Caco-2 (cell line): ENCODE measurements around the gene ADGRV1. TPM values are rescaled to one million over a fixed set of nuclear protein-coding genes. Genes with fewer than 3 reads are reported as not detected.
"Not testable (repeated sequence)": the region's sequence is repeated elsewhere in the genome, so short reads cannot be mapped to it uniquely, and the experiment has no call there.

Experiments used
- BruUV-seq: library from RNA; stranded (reverse); fragments of 400-500 nt; replicated peaks from 2 replicates; lab custom pipeline; 2021; lab: Mats Ljungman, UMichigan
- CTCF ChIA-PET: fragments of 300-600 bp; sonication (Branson Sonifier 250); formaldehyde crosslinking; loops from one replicate; lab custom pipeline; 2022; ENCODE audit warnings: antibody characterized with exemption; lab: Charles Lee
- POLR2A ChIA-PET: fragments of 300-600 bp; sonication (Branson Sonifier 250); formaldehyde crosslinking; loops from one replicate; lab custom pipeline; 2022; ENCODE audit warnings: antibody characterized with exemption; lab: Charles Lee
- DNase-seq, 2 experiments: peaks; one replicate each; pipeline versions ENCODE4 v3.0.0 to v3.0.0-alpha.2; 2020 to 2022
- H3K27me3 ChIP-seq: replicated peaks from 2 replicates; pipeline ENCODE4 v1.6.0; 2011; ENCODE audit warnings: low read length; ENCODE audit not compliant: control insufficient read depth, insufficient read depth
- H3K36me3 ChIP-seq: 2 replicates; pipeline ENCODE4 v1.5.1; 2011; ENCODE audit warnings: low read length; ENCODE audit not compliant: control insufficient read depth, insufficient read depth
- H3K4me1 ChIP-seq: fragments of 250-450 bp; sonication (Bioruptor Pico); 2 replicates; pipeline ENCODE4 v1.5.1; 2020; ENCODE audit warnings: mild to moderate bottlenecking
- H3K4me3 ChIP-seq: 2 replicates; pipeline ENCODE4 v1.5.1; 2011; ENCODE audit warnings: low read depth, mild to moderate bottlenecking, control low read depth, low read length
- H3K9me3 ChIP-seq: fragments of 250-450 bp; sonication (Bioruptor Pico); 2 replicates; pipeline ENCODE4 v1.5.1; 2020; ENCODE audit warnings: mild to moderate bottlenecking, moderate library complexity
- H3K27ac Mint-ChIP-seq: one replicate; pipeline ENCODE4 v1.8.0; 2022; ENCODE audit warnings: mixed read lengths; ENCODE audit not compliant: unreplicated experiment
- H3K27me3 Mint-ChIP-seq: one replicate; pipeline ENCODE4 v1.8.0; 2022; ENCODE audit warnings: mixed read lengths; ENCODE audit not compliant: insufficient read depth, unreplicated experiment
- H3K36me3 Mint-ChIP-seq: one replicate; pipeline ENCODE4 v1.8.0; 2022; ENCODE audit warnings: mild to moderate bottlenecking, mixed read lengths; ENCODE audit not compliant: insufficient read depth, unreplicated experiment
- H3K4me1 Mint-ChIP-seq: one replicate; pipeline ENCODE4 v1.8.0; 2022; ENCODE audit warnings: low read depth, mixed read lengths; ENCODE audit not compliant: unreplicated experiment
- H3K4me3 Mint-ChIP-seq: one replicate; pipeline ENCODE4 v1.8.0; 2022; ENCODE audit warnings: mild to moderate bottlenecking, moderate library complexity, mixed read lengths; ENCODE audit not compliant: unreplicated experiment
- H3K9me3 Mint-ChIP-seq: one replicate; pipeline ENCODE4 v1.8.0; 2022; ENCODE audit warnings: mixed read lengths; ENCODE audit not compliant: unreplicated experiment
- intact Hi-C: fragments of 100-400 bp; cut with micrococcal nuclease; formaldehyde crosslinking; loops from one replicate; pipeline ENCODE4 v1.10.0; 2022; ENCODE audit not compliant: unreplicated experiment
- total RNA-seq: library from RNA; stranded (reverse); gene quantifications from 2 replicates; pipeline ENCODE4 v1.2.3, GENCODE V29; 2022
- TF ChIP-seq, protein P1 (sequence below), 2 experiments: fragments of 200-600 bp in 1 of 2; IDR thresholded peaks; 1 replicate in 1 of 2; 2 replicates in 1 of 2; pipeline versions ENCODE4 v1.5.1 to v1.8.0; 2011 to 2022; ENCODE audit warnings: antibody characterized with exemption in 1 of 2, control low read depth in 1 of 2, inconsistent platforms in 1 of 2, low read depth in 1 of 2, low read length in 1 of 2, mild to moderate bottlenecking in 1 of 2, moderate library complexity in 1 of 2; ENCODE audit not compliant: insufficient read depth in 1 of 2, severe bottlenecking in 1 of 2, unreplicated experiment in 1 of 2

ADGRV1 gene
- total RNA-seq, 1 experiment from 2014 or later: 23.2 TPM

- Histone ChIP-seq H3K9me3 (peaks cover 8% of the 10 kb centered on the region; the same call in 1 of the 2 replicates), H3K4me1 (no peaks in the 10 kb centered on the region), H3K27me3 (no peaks in the 10 kb centered on the region), H3K36me3 (no peaks in the 10 kb centered on the region), H3K4me3 (no peak overlapping the region)
- Mint-ChIP-seq H3K27me3 (no peaks in the 10 kb centered on the region), H3K27ac (no peak overlapping the region), H3K4me3 (no peak overlapping the region), H3K9me3 (peaks cover 25% of the 10 kb centered on the region), H3K36me3 (peaks cover 6% of the 10 kb centered on the region), H3K4me1 (no peaks in the 10 kb centered on the region)
- no TSS peak for BruUV-seq
- no peak for DNase-seq
- TF ChIP-seq, protein P1, sequence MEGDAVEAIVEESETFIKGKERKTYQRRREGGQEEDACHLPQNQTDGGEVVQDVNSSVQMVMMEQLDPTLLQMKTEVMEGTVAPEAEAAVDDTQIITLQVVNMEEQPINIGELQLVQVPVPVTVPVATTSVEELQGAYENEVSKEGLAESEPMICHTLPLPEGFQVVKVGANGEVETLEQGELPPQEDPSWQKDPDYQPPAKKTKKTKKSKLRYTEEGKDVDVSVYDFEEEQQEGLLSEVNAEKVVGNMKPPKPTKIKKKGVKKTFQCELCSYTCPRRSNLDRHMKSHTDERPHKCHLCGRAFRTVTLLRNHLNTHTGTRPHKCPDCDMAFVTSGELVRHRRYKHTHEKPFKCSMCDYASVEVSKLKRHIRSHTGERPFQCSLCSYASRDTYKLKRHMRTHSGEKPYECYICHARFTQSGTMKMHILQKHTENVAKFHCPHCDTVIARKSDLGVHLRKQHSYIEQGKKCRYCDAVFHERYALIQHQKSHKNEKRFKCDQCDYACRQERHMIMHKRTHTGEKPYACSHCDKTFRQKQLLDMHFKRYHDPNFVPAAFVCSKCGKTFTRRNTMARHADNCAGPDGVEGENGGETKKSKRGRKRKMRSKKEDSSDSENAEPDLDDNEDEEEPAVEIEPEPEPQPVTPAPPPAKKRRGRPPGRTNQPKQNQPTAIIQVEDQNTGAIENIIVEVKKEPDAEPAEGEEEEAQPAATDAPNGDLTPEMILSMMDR (IDR thresholded peaks at IDR 0.05; ENCODE audit: insufficient read depth in 1 of 2, low read depth in 1 of 2, low read length in 1 of 2, severe bottlenecking in 1 of 2, unreplicated experiment in 1 of 2): no peak
- ChIA-PET CTCF (no interaction called here), POLR2A (no interaction called here)
- intact Hi-C loops: no loop called here
Observed at GRCh38 chr5:90968319-90968718, 409.7 kb downstream of the ADGRV1 start.

GRCh38 chr5:90969945-90970344 is 411.3 kb downstream of the ADGRV1 start:
- H3K36me3 ChIP-seq, H3K4me1 ChIP-seq, CTCF ChIA-PET, H3K9me3 ChIP-seq, H3K27ac Mint-ChIP-seq, H3K27me3 ChIP-seq, POLR2A ChIA-PET, H3K27me3 Mint-ChIP-seq, H3K4me1 Mint-ChIP-seq, DNase-seq, BruUV-seq, H3K4me3 Mint-ChIP-seq, H3K36me3 Mint-ChIP-seq, intact Hi-C loops, H3K4me3 ChIP-seq: not testable (repeated sequence)
- peaks cover 25% of the 10 kb centered on the region for H3K9me3 Mint-ChIP-seq

- no peaks in the 10 kb centered on the region for H3K9me3 Mint-ChIP-seq
- H3K36me3 Mint-ChIP-seq: no peaks in the 10 kb centered on the region
- H3K36me3 ChIP-seq: no peaks in the 10 kb centered on the region
- no TSS peak for BruUV-seq
- no peaks in the 10 kb centered on the region for H3K27me3 ChIP-seq
- no peaks in the 10 kb centered on the region for H3K4me1 Mint-ChIP-seq
- H3K4me3 Mint-ChIP-seq: no peak overlapping the region
- ChIA-PET CTCF (no interaction called here), POLR2A (no interaction called here)
- TF ChIP-seq, protein P1 (IDR thresholded peaks at IDR 0.05; ENCODE audit: insufficient read depth in 1 of 2, low read depth in 1 of 2, low read length in 1 of 2, severe bottlenecking in 1 of 2, unreplicated experiment in 1 of 2): no peak
- DNase-seq: no peak
- H3K27me3 Mint-ChIP-seq: no peaks in the 10 kb centered on the region
- intact Hi-C loops: no loop called here
- H3K4me1 ChIP-seq: no peaks in the 10 kb centered on the region
- no peak overlapping the region for H3K27ac Mint-ChIP-seq
- no peaks in the 10 kb centered on the region for H3K9me3 ChIP-seq
- H3K4me3 ChIP-seq: no peak overlapping the region
Observed at GRCh38 chr5:90981177-90981576, 422.6 kb downstream of the ADGRV1 start.

GRCh38 chr5:90981821-90982220 is 423.2 kb downstream of the ADGRV1 start:
- intact Hi-C loops: no loop called here
- CTCF ChIA-PET: no interaction called here
- H3K27me3 Mint-ChIP-seq: no peaks in the 10 kb centered on the region
- H3K4me3 Mint-ChIP-seq: no peak overlapping the region
- H3K9me3 ChIP-seq: no peaks in the 10 kb centered on the region
- BruUV-seq: no TSS peak
- no peak for DNase-seq
- no peak overlapping the region for H3K27ac Mint-ChIP-seq
- H3K36me3 Mint-ChIP-seq: no peaks in the 10 kb centered on the region
- TF ChIP-seq, protein P1 (IDR thresholded peaks at IDR 0.05; ENCODE audit: insufficient read depth in 1 of 2, low read depth in 1 of 2, low read length in 1 of 2, severe bottlenecking in 1 of 2, unreplicated experiment in 1 of 2): no peak
- no peaks in the 10 kb centered on the region for H3K4me1 ChIP-seq
- H3K36me3 ChIP-seq: no peaks in the 10 kb centered on the region
- POLR2A ChIA-PET: no interaction called here
- no peaks in the 10 kb centered on the region for H3K27me3 ChIP-seq
- no peaks in the 10 kb centered on the region for H3K4me1 Mint-ChIP-seq
- H3K9me3 Mint-ChIP-seq: no peaks in the 10 kb centered on the region
- H3K4me3 ChIP-seq: no peak overlapping the region
